Stimulated activated CD4-positive, alpha-beta T cell treated with anti-CD3 and anti-CD28 coated beads, TNF-alpha, amount 100 ng/mL, for 48 hours (primary cell): Measurements from ENCODE around the gene HHAT.

ENCODE experiments used
- DNase-seq, 3 donors: peaks; one replicate each; pipeline ENCODE4 v3.0.0-alpha.2; 2020; ENCODE audit warnings: low read depth in 3 of 3

Gene HHAT

DNA sequence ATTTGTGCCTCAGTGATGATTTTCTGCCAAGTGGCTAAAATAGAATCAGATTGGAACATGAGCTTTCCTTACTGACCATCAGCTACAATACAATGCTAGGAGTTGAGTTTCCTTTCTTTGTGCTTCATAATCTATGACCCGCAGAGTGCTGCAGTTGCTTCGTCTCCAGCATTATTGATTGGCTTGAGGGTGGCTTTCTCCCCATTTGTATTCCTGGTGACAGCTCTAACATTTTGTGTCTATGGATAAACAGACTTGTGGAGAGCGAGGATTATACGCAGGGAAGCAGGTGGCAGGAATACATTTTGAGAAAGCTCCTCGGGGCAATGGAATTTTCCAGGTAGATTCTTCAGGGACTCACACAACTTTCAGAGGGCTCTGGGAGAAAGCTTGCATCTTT is 223.2 kb downstream of the HHAT start:
- no peak for DNase-seq

DNA sequence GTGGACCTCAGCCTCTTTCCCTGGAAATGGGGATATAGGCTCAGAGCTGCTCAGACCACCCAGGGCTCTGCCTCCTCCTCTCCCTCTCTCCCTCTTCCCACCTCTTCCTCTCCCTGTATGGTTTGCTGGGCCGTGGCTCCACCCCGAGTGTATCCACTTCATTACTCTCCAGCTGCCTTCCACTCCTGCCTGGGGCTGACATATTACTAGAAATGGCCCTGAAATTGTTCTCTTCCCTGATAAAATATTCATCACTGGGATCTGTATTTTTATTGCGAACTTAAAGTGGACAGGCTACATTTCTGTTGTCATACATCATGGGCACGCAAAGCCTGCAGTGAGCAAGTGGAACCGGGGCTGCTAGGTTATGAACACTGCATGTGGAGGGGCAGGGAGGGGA is 225.0 kb downstream of the HHAT start:
- no peak for DNase-seq

DNA sequence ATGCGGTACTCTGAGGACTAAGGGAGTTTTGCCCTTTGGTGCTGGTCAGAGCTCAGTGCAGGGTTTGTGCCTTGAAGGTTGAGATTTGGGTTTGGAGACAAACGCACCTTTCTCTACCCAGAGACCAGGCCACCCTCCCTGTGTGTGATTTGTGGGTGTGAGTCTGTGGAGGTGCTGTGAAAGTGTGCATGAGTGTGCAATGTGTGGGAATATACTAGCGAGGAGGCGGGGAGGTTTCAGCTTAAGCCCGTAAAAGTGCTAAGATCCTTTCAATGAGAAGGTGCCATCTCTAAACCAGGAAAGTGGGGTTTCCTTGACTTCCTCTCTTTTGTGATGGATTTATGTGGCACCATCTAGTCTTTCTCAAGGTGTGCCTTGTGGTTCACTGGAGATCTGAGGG is 225.7 kb downstream of the HHAT start:
- DNase-seq = no peak

DNA sequence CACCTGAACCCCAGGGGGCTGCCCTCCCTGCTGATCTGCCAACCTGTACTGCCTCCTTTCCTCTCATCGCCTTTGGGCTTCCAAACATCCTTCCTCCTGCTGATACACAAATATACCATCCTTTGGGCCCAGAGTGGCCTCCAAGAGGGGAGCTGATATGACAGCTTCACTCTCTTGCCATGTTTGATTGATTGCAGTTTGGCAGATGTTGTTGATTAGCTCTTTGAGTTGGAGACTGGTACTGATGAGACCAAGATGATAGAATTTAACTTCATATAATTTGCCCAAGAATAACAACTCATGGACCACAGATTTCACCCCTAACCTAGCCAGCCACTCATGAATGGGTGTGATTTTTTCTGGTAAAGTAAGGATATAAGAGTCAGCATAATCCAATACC is 227.8 kb downstream of the HHAT start:
- DNase-seq = no peak

DNA sequence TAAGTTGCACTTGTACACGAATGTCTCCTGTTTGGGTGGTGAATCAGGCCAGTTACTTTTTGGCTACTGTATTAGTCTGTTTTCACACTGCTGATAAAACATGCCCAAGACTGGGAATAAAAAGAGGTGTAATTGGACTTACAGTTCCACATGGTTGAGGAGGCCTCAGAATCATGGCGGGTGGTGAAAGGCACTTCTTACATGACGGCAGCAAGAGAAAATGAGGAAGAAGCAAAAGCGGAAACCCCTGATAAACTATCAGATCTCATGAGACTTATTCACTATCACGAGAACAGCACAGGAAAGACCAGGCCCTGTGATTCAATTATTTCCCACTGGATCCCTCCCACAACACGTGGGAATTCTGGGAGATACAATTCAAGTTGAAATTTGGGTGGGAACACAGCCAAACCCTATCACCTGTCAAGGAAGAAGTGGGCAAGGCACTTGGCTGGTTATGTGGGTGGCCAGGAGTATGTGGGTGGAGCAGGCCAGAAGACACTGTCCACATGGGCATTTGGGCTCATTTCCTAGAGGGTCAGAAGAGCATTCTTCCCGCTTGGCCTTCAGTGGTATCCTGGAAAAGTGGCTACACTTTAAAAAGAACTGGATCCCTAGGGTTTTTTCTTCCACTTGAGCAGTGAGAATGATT is 228.8 kb downstream of the HHAT start:
- DNase-seq = no peak

DNA sequence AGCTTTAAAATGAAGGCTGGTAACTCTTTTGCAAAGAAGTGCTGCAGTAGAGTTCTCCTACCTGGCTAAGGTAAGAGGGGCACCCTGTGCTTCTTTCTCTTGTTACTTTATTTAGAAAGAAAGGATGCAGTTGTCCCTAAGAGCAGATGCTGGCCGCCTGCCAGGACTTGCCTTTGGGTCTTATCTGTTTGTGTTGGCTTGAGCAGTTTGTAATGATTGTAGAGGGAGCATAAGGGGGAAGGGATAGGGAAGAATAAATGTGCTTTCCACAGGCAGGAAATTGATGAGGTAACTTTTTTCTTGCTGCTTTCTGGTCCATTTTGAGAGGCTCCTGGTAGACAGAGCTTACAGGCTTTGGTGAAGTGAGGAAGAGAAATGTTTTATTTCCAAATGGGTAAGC is 229.6 kb downstream of the HHAT start:
- no peak for DNase-seq

DNA sequence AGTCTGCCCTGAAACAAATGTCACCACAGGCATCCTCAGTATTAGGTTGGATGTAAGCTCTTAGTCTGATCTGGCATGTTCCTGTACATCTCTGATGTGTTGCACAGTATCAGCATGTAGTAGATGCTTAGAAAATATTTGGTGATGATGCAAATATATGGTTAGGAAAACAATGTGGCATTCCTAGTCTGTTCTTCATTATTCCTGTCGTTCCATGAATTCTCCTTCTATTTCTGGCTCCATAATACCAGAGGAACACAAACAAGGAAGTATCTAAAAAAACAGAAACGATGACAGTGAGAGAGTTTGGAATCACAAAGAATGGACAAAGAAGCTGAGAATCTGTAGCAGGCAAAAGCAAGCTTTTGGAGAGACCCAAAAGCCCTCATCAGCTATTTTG is 236.6 kb downstream of the HHAT start:
- DNase-seq = no peak

DNA sequence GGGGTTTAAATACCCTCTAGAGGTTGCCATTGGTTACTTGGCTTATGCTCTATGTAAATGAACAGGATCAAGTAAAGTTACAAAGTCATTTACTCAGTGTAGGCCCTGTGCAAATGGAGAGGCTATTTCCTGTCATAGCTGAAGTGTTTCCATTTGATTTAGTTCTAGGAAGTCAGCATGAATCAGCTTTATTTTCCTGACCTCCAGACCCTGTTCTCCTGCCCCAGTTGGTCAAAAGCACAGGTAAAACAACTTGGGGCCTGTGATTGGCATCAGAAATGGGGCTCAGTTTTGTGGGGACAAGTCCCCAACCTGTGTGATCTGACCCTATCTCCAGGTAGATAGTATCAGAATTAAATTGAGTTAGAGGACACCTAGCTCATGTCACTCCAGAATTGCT is 239.9 kb downstream of the HHAT start:
- DNase-seq = no peak

DNA sequence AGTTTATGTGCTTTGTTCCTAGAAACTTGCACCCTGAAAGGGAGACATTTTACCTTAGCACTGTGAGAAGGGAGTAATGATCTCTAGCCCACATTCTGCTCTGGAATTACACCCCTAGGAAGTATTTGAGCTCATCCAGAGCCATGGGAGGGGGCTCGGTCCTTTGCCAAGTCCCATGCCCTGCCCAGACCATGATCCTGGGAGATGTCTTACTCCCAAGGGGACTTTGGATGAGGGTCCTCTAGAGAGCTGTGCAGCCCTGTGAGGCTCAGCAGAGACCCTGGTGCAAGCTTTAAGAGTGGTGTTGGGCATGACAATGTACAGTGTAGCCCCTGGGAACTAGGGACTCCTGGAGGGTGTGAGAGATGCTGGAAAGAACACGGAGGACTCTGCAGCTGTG is 241.4 kb downstream of the HHAT start:
- DNase-seq = no peak

DNA sequence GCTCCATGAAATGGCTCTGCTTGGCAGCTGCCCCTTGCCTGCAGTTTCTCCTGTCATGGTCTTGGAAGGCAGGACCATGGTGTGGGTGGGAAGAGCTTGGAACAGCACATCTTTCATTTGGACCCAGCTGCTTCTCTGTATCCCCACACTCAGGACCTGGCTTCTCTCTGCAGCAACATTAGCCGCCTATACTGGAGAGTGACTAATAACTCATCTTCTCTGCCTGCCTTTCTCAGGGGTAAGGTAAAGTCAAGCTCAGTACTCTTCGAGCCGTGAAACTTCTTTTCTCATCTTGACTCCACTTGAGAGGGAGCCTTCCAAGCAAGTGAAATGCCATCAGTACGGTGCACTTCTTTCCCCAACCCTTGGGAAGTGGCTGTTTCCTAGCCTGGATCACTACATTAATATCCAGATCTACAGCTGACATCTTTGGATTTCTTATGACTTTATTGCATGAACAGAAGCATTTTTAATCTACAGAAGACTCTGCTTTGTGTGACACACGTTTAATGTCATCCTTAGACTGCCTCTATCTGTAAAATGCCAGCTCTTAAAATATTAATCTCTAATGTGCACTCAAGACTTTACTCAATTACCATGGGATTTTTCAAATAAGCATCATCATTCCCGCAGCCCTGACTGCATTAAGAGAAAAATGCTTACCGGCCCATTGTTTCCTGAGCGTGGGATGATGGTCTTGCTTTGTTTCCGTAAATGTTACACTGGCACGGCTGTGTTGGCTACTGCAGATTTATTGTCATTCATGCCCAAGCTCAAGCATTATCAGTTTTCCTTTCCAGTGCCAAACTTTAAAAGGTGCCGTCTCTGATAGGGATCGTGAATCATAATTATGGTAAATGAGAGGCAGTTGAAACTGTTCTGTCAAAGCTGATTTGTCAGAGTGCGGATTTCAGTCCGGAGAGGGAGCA is 242.9 kb downstream of the HHAT start:
- DNase-seq = no peak

DNA sequence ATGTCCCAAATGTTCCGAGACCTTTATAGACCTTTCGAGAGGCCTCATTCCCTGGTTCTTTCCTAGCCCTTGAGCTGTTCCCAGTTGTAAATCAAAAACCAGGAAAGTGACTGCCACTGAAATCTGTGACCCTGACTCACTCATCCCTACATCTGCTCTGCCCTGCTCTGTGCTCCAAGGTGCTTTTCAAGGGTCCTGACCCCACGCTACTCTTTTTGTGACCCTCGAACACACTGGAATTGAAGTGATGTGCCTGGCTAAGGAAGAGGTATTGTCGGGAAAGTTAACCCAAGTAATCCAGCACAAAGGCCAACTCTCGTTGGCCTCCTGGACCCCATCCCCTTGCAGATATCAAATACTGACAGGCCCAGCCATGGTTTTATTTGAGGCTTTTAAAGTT is 244.4 kb downstream of the HHAT start:
- DNase-seq = no peak

DNA sequence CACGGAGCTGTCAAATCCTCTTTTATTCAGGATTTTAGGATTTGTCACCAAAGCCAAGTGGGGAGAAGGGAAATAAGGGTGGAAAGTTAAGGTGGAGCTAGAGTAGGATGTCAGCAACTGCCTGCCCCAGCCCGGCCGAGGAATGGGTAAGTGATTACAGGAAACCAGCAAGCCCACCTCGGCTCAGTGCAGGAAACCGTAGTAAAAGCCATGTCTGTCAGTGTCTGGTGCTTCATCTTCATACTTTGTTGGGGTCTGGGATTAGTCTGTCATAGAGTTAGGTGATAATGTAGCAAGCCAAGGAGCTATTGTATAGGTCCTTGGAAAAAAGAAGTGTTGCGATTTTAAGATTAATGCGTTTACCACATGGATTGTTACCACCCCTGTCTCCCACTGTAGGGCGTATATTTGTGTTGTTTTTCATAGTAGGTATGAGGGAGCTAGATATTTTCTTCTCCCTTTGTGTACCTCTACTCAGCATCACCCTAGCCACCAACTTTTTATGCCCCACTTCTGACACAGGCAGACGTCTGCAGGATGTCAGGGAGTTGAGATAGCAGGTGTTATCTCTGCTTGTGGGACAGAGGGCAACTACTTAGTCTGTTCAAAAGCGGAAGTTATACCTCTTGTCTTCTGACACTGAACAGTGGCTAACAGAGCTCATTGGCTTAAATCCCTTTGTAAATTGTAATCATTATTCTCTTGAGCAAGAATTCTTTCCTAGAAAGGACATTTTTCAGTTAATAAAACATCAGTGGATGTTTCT is 253.7 kb downstream of the HHAT start:
- DNase-seq = no peak

DNA sequence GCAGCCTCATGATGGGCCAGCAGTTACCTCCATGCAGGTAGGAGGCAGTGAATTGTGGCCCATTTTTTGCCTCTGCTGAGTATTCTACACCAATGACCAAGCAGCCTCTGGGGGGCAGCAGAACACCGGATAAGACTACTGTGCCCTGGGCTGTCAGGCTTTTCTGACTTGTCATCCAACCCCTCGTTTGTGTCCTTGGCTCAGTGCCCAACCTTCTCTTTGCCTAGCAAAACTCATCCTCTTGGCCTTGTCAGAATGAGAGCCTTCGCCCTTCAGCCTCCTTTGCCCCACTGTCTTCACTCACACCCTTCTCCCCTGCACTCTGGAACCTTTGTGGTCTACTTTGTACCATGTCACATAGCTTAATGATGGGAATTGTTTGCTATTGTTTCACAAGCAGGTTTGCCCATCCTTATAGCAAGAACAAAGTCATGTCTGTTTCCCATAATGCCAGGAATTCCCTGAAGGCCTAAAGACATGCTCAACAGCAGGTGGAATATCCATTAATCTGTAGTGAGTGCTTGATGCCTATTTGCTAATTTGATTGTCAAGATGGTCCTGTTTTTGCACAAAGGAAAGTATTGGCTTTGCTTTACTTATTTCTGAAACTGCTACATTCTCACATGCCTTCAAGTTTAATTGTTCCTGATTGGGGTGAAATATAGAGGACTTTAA is 255.9 kb downstream of the HHAT start:
- DNase-seq = peak; percentile 59 to 70 (median 66)

DNA sequence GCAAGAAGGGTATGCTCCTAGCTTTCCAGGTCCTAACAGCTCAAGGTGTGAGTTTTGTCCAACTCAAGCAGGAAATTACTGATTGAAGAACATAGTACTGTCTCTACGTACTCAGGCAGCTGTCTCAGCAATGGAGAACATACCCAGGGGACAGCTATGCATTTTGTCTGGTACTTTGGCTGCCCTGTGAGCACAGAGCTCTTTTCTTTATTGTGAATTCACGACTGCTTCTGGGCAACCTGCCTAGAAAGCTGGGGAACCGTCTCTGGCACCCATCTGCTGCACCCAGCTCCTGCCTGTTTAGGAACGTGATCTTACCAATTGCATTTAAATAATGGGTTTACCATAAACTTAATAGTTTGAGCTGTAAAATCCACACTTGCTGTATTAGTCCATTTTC is 258.1 kb downstream of the HHAT start:
- no peak for DNase-seq

DNA sequence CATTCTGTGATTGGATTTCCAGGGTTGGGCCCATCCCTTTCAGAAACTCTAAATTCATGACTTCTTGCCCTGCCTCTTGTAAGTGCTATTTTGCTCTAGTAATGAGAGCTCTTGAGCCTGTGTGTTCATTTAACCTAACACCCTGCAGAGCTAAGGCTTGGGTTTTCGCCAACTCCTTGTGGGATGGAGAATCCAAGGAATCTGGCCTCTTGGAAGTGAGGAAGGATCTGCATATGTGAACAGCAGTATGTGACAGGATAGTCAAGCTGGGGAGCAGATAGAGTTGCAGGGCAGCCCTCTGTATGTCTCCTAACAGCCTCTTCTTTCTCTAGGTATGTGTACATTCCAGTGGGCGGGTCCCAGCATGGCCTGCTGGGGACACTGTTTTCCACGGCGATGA is 258.9 kb downstream of the HHAT start:
- DNase-seq = no peak

DNA sequence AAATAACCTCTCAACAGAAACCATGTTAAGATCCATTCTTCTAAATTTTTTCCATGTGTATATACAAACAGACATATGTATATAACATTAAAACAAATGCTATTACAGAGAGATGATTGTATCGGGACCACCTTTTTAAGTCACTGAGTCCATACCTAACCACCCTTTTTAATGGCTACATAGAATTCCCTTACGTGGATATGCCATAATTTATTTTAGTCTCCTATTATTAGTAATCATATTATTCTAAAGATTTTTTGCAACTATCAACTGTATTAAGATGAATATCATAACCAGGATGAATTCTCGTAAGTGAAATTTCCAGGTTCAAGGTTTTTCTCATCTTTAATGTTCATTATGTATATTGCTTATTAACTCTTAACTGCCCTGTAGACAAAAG is 259.7 kb downstream of the HHAT start:
- DNase-seq = no peak

DNA sequence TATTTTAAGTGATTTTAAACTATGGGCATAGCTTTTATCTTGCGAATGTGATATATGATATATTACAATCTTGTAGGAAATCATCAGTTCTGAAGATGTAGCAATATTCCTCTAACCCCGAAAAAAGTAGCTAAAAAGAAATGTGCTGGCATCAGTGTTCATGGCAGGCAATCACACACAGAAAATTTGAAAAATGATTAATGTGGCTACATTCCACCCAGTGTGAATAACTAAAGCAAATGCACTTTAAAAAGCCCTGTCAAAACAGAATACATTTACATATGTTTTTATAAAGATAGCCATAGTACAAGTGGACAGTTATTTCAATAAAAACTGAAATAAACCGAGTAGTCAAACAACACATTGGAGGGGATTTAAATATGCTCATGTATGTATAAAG is 260.2 kb downstream of the HHAT start:
- no peak for DNase-seq

DNA sequence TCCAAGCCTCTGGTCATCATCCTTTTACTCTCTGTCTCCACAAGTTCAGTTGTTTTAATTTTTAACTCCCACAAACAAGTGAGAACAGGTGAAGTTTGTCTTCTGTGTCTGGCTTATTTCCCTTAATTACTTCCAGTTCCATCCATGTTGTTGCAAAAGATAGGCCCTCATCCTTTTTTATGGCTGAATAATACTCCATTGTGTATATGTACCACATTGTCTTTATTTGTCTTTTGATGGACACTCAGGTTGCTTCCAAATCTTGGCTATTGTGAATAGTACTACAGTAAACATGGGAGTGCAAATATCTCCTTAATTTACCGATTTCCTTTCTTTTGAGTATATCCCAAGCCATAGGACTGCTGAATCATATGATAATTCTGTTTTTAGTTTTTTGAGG is 262.5 kb downstream of the HHAT start:
- no peak for DNase-seq

DNA sequence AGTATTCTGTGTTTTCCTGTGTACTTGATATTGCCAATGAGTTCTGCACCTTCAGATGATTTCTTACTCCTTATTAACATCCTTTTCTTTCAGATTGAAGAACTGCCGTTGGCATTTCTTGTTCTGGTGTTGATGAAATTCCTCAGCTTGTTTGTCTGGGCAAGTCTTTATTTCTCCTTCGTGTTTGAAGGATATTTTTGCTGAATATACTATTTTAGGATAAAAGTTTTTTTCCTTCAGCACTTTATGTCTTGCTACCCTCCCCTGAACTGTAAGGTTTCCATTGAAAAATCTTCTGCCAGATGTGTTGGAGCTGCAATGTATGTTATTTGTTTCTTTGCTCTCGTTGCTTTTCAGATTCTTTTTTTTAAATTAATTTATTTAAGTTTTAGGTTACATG is 265.9 kb downstream of the HHAT start:
- no peak for DNase-seq

DNA sequence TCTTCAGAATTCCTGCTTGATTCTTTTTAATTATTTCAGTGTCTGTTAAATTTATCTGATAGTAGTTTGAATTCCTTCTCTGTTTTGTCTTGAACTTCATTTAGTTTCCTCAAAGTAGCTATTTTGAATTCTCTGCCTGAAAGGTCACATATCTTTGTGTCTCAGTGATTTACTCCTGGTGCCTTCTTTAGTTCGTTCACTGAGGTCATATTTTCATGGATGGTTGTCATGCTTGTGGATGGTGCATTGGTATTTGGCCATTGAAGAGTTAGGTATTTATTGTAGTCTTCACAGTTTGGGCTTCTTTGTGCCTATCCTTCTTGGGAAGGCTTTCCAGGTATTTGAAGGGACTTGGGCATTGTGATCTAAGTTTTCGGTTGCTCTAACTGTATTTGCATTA is 267.9 kb downstream of the HHAT start:
- DNase-seq = no peak

DNA sequence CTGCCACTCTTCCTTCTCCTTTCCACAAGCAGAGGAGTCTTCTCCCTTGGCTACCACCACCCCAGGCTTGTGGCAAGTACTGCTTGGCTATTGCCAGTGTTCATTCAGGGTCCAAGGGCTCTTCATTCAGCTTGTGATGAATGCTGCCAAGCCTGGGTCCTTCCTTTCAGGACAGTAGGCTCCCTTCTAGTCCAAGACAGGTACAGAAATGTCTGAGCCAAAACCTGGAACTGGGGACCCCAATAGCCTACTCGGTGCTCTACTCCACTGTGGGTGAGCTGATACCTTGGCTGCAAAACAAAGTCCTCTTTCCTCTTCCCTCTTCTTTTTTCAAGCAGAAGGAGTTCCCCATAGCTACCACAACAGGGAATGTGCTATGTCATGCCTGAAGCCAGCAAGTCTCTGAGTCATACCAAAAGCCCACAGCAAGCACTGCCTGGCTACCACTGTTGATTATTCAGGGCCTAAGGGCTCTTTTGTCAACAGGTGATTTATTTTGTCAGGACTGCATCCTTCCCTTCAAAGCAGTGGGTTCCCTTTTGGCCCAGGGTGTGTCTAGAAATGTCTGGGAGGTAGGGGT is 268.9 kb downstream of the HHAT start:
- DNase-seq = no peak

DNA sequence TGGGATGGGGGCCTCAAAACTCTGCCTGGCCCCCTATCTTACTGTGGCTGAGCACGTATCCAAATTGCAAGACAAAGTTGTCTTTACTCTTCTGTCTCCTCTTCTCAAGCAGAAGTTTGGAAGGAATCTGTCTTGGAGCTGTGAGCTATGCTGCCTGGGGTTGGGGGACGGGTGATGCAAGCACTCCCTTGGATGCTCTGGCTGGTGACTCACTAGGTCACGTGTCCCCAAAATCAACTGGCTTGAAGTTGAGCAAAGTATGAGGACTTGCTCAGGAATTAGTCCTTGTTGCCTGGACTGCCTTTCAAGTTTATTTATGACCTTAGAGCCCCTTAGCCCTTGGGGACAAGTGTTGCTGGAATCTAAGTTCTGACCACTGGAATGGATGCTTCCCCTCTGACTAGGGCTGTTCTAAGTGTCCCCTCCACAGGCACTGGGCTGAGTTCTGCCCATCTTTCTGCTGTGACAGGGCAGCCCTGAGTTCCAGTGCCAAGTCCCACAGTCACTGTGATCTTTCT is 269.5 kb downstream of the HHAT start:
- no peak for DNase-seq
